ENCODE data around the gene FBXO31.

The FBXO31 gene, protein sequence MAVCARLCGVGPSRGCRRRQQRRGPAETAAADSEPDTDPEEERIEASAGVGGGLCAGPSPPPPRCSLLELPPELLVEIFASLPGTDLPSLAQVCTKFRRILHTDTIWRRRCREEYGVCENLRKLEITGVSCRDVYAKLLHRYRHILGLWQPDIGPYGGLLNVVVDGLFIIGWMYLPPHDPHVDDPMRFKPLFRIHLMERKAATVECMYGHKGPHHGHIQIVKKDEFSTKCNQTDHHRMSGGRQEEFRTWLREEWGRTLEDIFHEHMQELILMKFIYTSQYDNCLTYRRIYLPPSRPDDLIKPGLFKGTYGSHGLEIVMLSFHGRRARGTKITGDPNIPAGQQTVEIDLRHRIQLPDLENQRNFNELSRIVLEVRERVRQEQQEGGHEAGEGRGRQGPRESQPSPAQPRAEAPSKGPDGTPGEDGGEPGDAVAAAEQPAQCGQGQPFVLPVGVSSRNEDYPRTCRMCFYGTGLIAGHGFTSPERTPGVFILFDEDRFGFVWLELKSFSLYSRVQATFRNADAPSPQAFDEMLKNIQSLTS

DNA sequence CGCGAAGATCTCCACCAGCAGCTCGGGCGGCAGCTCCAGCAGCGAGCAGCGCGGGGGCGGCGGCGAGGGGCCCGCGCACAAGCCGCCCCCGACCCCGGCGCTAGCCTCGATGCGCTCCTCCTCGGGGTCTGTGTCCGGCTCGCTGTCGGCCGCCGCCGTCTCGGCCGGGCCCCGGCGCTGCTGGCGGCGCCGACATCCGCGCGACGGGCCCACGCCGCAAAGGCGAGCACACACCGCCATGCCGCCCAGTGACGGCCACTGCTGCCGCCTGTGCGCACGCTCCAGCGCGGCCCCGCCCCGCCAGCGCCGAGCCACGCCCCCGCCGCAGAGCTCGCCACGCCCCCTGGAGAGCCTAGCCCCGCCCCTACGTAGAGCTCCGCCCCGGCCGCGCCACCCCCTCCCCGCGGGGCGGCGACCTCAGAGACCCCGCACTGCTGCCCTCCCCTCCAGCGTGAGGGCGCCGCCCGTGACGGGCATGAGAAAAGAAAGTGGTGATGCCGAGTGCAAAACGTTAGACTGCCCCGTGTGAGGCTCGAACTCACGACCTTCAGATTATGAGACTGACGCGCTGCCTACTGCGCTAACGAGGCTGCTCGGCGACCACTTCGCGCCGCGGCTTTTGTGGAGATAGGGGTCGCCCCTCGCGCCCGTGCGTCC lies at the start of gene FBXO31:
TSS of gene FBXO31 (minus strand) at position 272 of the 657 bp plus-strand sequence. CDS start at position 240, 32 bp downstream.
- DNase-seq (ENCODE audit: low spot score) = peak; percentile 88

DNA sequence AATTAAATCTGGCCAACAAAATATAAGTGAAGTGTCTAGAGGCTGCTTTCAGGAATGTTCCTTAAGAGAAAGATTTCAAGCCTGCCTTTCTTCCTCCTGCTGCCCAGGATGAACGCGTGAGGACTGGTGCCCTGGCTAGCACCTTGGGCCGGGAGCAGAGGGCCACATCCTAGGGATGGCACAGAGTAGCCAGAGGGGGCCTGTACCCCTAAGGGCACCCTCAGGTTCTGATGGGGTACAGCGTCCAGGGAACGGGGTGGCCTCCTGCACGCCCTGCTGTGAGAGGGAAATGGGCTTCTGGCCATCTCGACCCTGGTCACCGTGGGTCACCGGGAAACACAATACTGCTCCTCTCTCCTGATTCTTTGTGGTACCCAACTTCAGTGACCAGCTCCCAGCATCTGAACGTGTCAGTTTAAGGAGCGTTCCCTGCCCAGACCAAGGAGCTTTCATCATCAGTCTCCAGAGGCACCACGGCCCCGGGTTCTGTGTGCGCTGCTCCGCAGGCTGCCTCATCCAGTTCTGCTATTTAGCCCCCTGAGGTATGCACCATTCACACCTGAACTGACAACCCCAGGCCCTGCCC lies 48.8 kb upstream of the FBXO31 start:
- DNase-seq (ENCODE audit: low spot score) = no peak

DNA sequence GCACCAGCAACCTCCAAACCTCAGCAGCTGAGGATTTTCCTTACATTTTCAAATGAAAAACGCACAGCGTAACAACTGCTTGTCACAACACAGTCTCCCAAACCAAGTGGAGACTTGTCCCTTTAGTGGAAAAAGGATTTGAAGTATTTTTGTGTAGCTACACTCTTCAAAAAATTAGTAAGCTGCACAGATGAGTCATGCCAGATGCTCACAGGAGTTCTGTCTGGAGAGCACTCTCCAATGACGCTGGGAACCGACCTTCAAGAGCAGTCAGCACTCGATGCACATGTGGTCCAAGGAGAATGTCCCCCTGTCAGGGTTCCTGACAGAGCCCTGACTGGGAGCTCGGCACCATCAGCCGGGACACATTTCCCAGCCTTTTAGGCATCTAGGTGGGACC lies 48.4 kb upstream of the FBXO31 start:
- no peak for DNase-seq (ENCODE audit: low spot score)

DNA sequence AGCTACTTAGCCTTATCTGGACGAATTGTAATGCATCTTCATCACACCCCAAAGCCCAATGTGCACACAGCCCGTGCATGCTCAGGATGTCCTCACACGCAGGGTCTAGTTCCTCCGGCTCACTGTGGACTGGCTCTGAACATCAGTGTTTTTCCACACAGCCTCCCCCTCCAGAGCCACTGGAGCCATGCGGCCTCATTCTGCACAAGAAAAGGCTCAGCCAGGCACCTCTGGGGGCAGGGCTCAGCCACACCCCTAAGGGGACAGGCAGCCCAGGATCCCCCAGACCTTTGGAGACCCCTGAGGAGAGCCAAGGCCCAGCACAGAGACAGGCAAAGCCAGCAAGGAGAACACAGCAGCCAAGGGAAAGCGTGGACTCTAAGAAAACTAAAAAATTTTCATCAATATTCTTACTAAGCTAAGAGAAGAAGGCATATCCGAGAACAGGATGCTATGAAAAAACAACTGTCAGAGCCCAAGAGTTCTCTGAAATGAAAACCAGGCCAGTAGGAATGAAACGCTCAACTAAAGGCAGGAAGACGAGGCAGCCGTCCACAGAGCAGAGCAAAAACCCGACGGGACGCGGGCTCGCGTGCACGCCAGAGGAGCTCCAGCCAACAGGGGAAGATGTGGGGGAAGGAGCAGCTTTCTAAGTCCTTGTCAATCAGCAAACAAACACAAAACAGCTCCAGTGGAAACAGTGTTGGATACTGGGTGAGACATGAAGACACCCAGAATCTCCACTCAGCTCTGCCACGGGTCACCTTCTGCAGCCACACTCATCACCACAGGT lies 43.0 kb upstream of the FBXO31 start:
- DNase-seq (ENCODE audit: low spot score) = peak; percentile 31

DNA sequence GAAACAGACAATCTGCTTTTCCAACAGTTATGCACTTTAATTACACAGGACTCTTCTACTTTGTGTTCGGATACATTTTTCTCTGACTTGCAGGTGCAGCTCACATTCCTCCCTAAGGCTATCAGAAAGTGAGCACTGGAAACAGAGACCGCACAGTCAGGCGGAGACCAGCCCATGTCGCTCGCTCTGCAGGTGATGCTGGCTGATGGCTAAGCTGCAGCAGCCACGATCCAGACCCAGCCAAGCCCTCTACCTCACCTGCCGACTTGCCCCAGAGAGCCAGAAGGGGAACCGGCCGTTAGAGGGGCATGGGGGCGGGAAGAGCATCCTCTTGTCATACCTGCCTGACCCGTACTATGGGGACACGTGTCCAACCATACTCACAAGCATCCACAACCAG lies 42.4 kb upstream of the FBXO31 start:
- DNase-seq (ENCODE audit: low spot score) = no peak

DNA sequence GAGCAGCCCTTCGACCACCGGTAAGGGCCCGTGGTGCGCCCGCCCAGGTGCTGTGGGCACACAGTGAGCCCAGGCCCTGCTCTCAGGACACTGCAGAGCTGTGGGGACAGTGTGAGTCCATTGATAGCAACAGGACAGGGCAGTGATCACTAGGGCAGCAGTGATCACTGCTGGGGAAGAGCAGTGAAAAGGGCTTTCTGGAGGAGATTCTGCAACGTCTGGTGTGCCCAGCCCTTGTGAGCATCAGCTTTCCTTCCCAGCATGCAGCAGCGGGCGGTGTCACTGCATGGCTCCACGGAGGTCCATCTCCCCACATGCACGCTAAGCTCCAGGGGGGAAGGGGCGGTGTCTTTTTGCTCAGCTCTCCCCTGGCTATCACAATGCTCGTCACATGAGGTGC lies 40.7 kb upstream of the FBXO31 start:
- DNase-seq (ENCODE audit: low spot score) = no peak

DNA sequence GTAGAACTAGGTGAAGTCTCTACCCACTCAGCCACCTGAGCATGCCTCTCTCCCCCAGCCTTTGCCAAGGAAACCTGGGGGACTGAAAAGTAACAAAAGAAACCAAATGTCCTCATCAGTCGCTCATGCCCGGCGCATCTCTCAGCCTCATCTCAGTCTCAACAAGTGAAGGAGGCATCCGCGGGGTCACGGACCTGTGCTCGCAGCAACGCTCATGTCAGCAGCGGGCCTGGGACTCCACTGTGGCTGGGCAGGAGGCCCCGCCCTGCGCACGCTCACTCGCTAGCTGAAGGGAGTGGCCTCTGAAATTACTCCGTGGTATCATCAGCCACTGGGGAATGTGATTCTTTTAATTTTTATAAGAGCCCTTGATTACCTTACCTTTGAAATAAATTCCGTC lies 39.9 kb upstream of the FBXO31 start:
- no peak for DNase-seq (ENCODE audit: low spot score)

DNA sequence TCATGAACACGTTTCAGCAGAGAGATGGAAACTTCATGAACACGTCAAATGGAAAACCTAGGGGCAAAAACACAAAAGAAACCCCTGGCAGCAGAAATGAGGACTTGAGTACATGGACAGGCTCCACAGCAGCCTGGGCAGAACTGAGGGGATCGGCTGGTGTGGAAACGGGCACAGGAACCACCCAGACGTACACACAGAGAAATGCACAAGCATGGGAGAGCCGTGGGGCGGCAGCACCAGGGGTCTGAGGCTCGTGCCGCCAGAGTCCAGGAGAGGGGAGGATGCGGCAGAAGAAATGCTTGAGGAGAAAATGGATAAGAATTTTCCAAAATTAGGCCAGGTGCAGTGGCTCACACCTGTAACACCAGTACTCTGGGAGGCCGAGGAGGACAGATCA lies 38.5 kb upstream of the FBXO31 start:
- no peak for DNase-seq (ENCODE audit: low spot score)

DNA sequence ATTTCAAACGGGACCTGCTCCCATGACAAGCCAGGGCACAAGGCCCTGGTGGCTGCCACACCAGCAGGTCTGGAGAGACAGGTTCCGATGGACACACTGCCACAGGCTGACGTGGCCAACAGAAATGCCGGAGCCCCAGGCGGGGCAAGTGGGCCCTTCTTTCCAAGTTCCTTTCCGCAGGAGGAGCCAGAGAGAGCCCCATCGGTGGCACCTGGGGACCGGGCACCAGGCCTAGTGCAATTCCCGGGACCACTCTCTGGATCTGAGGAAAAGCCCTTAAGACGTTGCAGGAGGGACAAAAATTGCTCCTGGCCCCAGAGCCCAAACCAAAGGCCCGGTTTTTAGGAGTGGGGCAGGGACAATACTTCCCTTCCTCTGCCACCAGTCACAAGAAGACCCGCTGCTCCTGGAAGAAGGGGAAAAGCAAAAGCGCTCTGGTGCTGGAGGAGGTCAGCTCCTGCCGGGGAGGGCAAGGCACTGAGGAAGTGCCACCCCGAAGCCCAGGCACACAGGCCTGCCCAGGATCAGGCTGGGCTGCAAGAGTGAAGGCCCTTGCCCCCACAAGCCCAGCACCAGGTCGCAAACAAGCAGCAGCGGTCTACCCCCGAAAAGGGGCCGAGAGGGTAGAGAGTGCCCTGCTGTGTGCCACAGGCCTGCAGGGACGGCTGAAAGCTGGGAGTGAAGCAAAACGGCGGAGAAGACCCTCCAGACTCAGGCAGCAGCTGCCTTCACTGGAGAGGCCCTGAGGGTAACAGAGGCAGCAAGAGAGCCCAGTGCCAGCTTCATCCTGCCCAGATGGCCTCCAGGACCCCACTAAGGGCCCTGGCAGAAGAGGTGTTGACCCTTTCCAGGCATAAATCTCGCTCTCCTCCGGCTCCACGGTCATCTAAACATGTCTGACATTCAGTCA lies 37.7 kb upstream of the FBXO31 start:
- DNase-seq (ENCODE audit: low spot score) = no peak

DNA sequence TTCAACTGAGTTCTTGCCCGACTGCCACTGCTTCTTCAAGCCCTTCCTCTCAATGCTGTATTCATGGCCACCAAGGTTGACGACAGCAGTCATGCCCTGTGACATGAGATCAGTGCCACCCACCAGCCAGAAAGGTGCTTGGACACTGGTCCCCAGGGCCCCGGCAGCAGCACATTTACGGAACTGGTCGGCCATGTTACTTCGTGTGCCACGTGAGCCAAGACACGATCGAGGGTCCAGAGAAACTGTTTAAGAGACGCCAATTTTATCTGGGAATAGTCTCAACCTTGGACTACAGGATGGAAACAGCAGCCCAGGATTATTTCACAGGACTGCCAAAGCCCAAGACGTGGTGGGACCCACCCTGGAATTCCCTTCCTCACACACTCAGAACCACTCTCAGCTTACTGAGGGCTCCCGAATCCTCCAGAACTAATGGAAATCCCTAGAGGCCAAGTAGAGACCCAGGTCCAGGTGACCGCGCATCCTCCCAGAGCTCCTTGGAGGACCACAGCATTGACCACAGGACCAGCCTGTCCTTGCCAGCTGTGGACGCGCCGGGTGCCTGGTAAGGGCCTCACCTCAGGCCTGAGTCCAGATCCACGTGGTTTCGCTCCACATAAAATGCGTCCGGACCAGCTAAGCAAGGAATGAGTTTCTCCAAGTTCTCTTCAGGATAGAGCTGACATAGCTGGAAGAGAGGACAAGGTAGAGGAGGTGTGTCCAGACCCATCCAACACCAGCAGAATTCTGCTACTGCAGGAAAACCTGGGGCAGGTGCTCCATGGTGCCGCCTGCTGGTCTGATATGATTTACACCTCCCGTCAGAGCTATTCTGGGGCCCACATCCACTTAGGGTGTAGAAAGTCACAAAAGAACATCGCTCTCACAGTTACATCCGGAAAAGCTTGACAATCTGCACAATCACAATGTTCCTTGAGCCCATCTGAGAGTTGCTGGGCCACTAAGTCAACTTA lies 36.7 kb upstream of the FBXO31 start:
- no peak for DNase-seq (ENCODE audit: low spot score)

DNA sequence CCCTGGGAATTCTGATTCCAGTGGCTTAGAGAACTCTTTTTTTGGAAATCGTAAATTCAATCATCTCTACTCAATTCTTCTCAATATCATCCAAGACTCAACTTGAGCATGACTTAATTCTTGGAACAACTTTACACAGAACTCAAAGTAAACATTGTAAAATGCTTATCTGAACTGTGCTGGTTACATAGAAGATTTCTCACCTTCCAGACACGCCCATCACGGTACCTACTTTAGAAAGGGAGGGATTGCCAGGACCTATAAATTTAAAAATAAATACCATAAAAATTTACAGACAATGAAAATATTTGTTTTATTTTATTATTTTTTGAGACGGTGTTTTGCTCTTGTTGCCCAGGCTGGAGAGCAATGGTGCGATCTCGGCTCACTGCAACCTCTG lies 35.1 kb upstream of the FBXO31 start:
- DNase-seq (ENCODE audit: low spot score) = no peak

DNA sequence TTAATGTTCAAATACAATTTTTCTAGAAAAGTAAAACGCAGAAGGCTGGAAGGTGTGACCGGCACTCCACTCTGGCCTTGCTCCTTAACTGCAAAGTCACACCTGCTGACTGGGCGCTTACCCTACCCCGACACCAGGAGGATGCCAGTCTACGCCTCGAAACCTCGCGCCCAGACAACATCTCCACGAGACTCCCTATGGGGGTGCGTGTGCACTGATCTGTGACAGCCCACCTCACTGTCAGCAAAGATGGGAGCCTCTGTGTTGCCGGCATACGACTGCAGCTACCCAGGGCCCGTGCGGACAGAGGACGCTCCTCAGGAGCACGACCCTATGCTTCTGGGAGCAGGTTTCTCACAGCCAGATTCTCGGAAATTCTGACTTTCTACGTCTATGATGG lies 34.6 kb upstream of the FBXO31 start:
- no peak for DNase-seq (ENCODE audit: low spot score)

DNA sequence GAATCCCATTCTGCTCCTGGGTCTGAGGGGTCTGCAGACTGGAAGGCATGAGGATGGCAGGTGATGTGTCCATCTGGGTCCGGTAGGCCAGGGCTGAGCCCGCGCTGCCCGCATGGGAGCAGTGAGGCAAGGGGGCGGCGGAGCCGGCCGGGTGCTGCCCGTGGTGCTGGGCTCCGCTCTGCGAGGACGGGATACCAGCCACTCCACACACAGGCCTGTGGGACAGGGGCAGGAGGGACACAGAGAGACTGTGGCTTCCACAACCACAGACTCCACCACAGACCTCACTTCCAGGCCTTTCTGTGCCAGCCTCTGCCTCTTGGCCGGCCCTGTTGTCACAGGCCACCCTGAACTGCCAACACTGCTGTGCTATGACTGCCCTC lies 33.9 kb upstream of the FBXO31 start:
- DNase-seq (ENCODE audit: low spot score) = no peak

DNA sequence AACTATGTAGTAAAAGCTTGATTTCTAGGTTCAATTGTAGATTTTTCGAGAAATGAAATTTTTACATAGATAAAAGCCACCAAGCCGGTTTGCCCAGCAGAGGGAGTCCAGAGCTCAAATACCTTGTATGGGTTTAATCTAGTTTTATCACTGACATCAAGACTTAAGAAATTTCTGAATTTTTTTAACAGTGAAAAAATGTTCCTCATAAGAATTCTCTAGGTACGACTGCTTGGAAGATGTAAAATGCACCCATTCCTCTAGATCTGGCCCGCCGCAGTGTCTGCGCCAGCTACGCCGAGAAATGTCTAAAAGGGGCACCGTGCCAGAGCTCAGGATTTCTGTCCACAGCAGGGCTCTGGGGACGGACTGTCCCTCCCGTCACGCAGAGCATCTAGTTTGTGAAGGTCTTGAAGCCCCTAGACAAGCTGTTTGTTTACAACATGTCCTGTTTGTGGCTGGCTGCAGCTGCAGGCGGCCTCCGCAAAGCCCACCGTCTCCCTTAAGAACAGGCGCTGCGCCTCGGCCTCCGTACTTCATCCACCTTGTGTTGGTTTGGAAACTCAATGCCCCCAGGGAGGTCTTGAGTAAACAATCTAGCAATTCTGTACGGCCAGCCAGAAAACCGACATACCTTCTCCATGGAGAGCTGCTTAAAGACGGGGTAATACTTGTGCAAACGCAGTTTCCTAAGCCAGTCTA lies 33.4 kb upstream of the FBXO31 start:
- DNase-seq (ENCODE audit: low spot score) = no peak

DNA sequence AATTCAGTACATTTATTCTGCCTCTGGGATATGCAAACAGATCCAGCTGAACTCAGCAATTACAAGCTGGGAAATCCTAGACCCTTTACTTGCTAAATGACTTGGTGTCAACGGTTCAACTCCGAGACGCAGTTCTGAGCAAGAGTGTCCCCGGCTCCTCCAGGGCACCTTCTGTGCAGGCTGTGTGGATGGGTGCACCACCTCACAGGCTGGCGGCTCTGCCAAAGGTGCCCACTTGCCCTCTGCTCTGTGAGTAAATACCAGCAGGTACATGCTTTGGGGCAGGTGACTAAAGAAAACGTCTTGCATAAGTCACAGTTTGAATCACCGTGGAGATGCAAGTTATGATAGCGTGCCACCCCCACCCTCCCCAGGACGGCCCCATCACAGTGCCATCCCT lies 31.9 kb upstream of the FBXO31 start:
- no peak for DNase-seq (ENCODE audit: low spot score)

DNA sequence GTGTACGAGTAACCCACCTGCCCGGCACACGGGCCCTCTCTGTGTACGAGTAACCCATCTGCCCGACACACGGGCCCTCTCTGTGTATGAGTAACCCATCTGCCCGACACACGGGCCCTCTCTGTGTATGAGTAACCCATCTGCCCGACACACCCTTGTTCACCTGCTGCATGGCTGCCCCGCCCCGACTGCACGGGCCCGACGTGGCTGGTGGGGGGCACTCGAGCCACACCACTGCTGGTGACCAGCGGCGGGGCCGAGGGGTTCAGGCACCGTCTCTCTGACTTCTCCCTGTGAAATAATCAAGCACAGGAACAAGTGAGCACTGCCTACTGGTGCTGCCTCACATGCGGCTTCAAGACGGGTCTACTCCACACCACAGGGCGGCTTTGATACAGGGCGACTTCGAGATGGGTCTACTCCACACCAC lies 30.7 kb upstream of the FBXO31 start:
- DNase-seq (ENCODE audit: low spot score) = no peak

DNA sequence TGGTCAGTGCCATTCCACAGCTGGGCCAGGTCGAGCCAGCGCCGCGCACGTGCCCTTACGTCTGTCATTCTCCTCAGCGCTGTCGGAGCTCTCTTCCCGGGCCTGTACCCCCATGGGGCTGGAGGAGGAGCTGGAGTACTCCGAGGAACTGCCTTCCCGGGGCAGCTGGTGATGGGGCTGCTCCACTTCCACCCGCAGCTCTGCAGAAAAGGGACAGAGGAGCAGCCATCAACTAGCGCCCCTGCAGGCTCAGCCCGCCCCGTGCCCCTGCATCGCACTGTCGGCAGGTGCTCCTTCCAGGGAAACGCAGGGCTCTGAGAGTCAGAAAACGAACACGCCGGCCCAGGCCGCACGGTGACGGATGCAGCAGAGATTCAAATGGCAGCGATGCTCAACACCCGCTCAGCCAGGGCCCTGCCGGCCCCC lies 29.4 kb upstream of the FBXO31 start:
- no peak for DNase-seq (ENCODE audit: low spot score)

DNA sequence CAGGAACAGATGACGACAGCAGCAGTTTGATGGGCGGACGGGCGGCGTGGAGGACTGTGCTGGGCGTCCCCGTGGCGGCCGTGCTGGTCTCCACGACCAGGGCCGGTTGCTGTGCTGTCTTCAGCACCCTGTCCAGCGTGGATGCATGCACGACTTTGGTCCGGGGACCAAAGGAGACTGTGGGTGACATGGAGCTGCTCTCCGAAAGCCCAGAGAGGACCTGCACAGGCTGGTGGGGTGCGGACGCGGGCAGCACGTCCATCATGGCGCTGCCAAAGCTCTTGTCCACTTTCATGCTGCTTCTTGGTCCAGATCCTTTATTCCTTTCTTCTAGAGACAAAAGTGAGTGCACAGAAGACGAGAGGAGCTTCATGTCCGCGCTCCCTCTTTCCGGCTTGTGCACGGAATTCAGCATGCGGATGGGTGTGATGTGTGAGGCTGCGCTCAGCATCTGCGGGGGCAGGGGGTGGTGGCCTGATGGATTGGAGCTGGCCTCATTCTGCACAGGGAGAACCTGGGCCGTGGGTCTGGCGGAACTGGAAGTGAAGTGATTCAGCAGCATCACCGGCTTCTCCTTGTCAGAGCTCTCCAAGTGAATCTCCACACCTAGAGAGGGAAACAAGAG lies 28.9 kb upstream of the FBXO31 start:
- no peak for DNase-seq (ENCODE audit: low spot score)
